ENCODE measurements around the gene SLC25A30.
"Not testable (repeated sequence)": the region's sequence is repeated elsewhere in the genome, so short reads cannot be mapped to it uniquely, and the experiment has no call there.

Gene SLC25A30

DNA sequence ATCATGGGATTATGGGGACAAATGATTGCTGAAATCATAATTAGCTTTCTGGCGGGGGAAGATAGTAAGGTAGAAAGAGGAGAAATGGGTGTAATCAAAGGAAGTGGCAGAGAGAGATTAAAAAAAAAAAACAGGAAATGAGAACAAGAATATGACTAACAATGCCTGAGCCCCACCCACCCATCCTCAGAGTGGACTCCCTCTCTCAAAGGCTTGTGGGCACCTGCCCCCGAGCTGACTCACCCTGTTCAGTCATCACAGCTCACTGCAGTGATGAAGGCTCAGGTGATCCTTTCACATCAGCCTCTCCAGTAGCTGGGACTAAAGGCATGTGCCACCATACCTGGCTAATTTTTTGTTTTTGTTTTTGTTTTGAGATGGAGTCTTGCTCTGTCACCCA, 50.8 kb downstream of the SLC25A30 start:
- DNase-seq (ENCODE audit: low read depth in 3 of 3) = peak; percentile 82 to 91 (median 88)

DNA sequence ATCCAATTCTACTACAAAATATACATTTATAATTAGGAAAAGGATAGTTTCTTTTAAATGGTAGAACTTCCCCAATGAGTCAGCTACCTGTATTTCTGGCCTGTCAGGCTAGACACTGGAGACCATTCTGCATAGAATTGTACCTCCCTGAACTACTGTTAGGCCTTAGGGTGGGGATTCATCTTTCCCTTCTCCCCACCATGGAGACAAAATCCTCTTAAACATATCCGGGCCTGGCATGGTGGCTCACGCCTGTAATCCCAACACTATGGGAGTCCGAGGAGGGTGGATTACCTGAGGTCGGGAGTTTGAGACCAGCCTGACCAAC, 52.7 kb downstream of the SLC25A30 start:
- DNase-seq (ENCODE audit: low read depth in 3 of 3) = no peak

DNA sequence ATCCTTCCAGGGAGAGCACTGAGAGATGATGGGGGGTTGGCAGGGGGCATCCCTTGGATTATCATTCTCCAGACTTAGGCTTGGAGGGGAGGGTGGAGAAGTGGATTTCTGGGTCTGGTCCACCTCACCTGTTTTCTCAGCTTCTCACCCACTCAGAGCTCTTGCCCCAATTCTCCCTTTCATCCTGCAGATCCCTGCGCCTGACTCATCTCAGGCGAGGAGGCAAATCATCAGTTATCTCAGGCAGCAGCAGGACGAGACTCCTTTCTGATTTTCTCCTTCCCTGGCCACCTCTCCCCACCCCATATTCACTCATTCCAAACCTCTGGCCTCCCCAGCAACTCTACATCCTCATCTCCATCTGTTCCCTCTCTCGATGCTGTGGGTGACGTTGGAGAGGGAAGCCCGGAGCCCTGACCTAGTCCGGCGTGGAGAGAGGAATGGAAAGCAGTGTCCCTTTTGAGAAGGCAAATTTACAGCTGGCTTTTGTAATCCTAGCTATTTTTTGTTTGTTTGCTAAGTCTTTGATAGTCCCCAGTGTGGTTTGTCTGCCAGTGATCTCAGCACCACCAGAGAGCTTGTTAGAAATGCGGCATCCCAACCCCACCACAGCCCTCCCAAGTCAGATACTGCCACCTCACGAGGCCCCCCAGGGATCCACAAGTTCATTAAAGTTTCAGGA, 53.2 kb downstream of the SLC25A30 start:
- DNase-seq (ENCODE audit: low read depth in 3 of 3) = no peak

DNA sequence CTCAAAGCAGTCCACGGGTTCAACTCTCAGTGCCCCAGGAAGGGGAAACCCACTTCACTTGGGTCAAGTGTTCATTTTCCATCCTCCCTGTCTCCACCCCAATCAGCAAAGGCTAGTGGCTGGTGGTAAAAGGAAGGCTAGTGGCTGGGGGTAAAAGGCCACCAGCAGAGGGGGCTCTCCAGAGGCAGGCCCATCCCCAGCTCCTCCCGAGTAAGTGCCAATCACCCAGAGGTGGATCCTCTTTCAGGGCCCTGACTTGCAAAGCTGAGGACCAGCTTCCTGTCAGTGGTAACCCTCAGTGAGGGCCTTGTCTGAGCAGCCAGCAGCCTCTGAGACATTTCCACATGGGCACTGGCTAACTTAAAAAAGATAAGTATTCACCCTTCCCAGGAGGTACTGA, 55.2 kb downstream of the SLC25A30 start:
- DNase-seq (ENCODE audit: low read depth in 3 of 3) = no peak

DNA sequence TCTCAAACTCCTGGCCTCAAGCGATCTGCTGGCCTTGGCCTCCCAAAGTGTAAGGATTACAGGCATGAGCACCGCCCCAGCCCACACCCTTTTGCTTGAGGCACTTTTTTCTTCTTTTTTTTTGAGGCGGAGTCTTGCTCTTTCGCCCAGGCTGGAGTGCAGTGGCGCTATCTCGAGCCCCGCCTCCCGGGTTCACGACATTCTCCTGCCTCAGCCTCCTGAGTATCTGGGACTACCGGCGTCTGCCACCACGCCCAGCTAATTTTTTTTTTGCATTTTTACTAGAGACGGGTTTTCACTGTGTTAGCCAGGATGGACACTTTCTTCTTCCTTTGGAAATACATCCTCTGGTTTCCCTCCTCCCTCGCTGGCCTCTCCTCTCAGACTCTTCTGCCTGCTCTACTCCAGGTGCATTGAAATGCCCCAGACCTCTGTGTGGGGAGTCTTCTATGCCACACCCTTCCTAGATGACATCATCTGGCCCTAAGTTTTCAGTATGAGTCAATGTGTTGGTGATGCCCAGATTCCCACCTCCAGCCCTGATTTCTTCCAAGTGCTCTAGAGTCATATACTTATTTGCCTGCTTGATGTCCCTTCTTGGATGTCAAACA, 56.5 kb downstream of the SLC25A30 start:
- no peak for DNase-seq (ENCODE audit: low read depth in 3 of 3)

DNA sequence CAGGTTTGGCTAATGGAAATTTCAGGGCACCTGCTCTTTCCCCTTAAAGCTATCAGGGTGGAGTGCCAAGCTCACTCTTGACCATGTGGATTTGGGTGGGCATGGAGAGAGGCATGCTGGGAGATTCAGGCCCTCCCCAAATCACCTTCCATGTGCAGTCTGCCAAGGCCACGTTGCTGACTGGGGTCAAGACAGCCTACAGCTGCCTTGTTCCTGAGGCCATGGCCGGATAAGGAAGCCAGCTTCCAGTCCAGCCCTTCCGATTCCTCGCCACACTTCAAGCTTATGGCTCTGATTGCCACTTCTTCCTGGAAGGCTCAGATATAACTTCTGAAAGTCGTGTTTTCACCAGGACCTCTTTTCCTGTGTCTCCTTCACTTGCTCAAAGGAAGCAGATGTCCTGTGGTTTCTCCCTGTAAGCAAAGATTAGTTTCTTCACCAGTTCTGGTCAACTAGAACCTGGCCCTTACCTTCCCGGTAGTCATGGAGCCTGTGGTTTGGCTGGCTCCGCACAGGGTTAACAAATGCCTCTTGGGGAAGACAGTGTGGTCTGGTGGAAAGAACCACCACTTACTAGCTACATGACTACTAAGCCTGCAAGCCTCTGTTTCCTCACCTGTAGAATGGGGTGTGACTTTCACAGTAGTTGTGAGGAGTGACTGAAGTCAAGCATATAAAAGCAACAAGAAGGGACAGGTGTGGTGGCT, 61.1 kb downstream of the SLC25A30 start:
- no peak for DNase-seq (ENCODE audit: low read depth in 3 of 3)

DNA sequence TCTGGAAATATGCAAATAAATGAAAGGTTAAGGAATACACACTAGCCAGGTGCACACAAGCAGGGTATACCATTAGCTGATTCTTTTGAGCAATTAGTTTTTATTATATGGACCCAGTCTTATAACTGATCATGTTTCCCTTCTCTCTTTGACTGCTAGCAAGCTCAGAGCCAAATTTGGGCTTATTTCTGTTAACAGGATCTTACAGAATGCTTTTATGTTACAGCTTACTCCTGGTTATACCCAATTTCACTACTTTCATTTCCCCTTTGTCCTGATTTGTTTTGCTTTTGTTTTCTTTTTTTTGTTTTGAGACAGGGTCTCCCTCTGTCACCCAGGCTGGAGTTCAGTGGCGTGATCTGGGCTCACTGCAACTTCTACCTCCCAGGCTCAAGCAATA, 64.3 kb downstream of the SLC25A30 start:
- no peak for DNase-seq (ENCODE audit: low read depth in 3 of 3)

DNA sequence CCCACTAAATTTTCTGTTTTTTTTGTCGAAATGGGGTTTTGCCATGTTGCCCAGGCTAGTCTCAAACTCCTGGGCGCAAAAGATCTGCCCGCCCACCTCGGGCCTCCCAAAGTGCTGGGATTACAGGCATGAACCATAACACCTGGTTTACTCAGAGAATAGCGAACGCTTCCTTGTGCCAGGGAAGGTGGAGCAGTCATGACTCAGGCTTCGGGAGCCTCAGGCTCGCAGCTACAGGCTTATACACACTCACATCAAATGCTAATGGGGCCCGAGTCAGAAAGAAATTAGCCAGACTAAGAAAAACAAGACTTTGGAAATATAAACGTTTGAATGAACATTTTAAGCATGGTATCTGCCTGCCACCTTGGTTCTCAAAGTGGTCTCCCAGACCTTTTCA, 66.1 kb downstream of the SLC25A30 start:
- DNase-seq (ENCODE audit: low read depth in 3 of 3) = no peak

DNA sequence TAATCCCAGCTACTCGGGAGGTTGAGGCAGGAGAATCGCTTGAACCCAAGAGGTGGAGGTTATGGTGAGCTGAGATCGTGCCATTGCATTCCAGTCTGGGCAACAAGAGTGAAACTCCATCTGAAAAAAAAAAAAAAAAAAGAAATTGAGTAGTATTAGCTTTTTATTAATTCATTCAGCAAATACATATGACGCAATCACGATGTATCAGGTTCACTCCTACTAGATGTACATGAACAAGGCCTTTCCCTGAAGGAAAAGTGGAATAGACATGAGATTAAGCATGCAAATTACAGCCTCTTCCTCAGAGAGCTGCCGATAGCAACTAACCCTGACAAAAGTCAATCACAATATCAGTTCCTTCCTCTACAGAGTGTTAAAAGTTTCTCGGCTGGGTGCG, 68.0 kb downstream of the SLC25A30 start:
- DNase-seq (ENCODE audit: low read depth in 3 of 3) = no peak

DNA sequence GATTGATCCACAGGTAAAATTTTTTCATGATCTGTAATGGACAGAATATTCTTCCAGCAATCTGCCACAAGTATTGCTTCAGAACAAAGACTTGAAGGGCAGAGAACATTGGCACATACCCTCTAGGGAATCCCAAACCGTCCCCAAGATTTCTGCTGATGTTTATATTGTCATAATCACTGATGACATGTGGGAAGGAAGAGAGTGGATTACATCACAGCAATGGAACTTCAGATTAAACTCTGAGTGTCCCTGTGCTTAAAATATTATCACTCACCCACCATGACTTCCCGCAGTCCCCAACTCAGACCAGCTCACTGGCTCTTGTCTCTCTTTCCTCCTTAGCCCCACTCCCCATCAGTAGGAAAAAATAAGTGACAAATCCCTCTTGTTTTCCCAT, 68.7 kb downstream of the SLC25A30 start:
- DNase-seq (ENCODE audit: low read depth in 3 of 3) = no peak

DNA sequence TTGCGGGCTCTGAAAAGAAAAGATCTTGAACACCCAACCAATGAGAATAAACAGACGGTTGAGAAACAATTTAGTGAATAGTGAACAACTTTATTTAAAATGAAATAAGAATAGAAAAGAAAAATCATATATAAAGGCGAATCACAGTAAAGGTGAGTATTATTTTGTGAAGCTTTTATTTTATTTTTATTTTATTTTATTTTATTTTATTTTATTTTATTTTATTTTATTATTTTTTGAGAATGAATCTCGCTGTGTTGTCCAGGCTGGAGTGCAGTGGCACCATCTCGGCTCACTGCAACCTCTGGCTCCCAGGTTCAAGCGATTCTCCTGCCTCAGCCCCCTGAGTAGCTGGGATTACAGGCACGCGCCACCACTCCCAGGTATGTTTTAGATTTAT, 74.1 kb downstream of the SLC25A30 start:
- DNase-seq (ENCODE audit: low read depth in 3 of 3) = not testable (repeated sequence)
